Measurements from ENCODE around the gene NOS3.
A peak's percentile ranks its signal among the peaks of the same experiment; 100 is the strongest.

DNA sequence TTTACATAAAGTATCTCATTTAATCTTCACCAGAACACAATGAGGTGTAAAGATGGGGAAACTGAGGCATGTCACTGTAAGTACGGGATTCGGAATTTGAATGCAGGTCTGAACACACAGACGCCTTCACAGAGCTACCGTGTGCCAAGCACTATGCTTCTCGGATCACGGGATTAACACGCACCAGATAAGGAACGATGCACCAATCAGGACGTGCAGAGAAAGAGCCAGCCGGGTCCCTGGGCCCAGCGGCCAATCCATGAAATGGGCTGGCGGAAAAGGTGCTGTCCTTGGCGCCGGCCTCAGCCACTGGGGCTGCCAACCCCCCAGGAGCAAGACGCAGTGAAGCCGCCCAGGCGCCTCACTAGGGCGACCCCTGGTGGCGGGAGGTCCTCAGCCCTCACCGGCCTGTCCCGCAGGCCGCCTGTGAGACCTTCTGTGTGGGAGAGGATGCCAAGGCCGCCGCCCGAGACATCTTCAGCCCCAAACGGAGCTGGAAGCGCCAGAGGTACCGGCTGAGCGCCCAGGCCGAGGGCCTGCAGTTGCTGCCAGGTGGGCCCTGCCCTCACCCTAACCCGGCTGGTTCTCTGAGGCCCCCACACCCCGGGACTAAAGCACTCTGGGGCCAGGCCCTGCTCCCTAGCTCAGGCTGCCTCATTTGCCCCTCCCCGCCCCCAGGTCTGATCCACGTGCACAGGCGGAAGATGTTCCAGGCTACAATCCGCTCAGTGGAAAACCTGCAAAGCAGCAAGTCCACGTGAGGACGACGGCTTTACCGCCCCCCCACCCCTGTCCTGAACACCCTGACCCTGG lies 17.9 kb downstream of the NOS3 start:
- TF ChIP-seq, protein P1, sequence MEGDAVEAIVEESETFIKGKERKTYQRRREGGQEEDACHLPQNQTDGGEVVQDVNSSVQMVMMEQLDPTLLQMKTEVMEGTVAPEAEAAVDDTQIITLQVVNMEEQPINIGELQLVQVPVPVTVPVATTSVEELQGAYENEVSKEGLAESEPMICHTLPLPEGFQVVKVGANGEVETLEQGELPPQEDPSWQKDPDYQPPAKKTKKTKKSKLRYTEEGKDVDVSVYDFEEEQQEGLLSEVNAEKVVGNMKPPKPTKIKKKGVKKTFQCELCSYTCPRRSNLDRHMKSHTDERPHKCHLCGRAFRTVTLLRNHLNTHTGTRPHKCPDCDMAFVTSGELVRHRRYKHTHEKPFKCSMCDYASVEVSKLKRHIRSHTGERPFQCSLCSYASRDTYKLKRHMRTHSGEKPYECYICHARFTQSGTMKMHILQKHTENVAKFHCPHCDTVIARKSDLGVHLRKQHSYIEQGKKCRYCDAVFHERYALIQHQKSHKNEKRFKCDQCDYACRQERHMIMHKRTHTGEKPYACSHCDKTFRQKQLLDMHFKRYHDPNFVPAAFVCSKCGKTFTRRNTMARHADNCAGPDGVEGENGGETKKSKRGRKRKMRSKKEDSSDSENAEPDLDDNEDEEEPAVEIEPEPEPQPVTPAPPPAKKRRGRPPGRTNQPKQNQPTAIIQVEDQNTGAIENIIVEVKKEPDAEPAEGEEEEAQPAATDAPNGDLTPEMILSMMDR (conservative IDR thresholded peaks at IDR 0.05), result peak; percentile 69
- no peak for TF ChIP-seq EZH2 (IDR thresholded peaks at IDR 0.05; ENCODE audit: low read depth)

All from PC-9 (cell line).